ENCODE measurements around the gene NMNAT1. TPM values are rescaled to one million over a fixed set of nuclear protein-coding genes. Genes with fewer than 3 reads are reported as not detected.
"Not testable (repeated sequence)": the region's sequence is repeated elsewhere in the genome, so short reads cannot be mapped to it uniquely, and the experiment has no call there.

NMNAT1 gene
- 5.4 TPM for total RNA-seq

DNA sequence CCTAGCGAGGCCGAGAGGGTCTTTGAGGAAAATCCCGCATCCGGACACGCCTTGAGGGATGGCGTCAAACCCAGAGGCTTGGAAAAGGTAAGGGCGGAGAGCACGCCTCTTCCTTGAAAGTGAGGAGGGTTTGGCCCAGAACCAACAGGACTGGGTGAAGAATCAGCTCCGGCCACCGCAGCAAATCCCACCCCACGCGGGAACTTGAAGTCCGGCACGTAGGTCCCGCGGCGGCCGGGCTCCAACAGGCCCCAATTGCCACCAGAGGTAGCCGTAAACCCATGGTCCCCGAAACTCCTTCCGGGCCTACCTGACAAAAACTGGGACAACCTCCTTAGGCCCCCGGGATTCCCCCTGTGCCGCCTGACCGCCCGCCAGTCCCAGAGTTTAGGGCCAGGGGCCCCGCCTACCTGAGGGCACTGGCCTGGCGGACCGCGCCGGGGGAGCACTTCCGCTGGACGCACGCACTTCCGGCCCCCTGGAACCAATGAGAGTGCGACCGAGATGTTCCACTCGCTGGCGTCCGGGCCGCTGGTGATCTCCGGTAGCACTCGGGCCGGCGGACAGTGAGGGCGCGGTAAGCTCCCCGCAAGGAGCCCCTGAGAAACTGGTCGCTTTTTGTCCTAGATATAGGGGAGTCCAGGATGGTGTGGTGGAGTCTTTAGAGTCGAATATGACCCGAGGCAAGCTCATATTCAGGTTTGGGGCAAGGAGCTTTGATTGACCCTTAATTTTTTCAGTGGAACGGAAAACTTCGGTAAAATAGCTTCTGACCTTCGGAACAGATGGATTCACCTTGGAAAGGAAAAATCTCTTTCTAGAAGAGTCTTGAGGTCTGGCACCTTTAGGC is at the start of gene NMNAT1, which contains the start of gene LZIC:
TSS of gene NMNAT1 (plus strand) at position 537 of the 850 bp plus-strand sequence. CDS start 28,599 bp downstream, outside the sequence.
TSS of gene LZIC (minus strand) at position 453 of the 850 bp plus-strand sequence. CDS start 6,772 bp downstream, outside the sequence.
- peak; percentile 65 to 94 (median 93) for DNase-seq (ENCODE audit: low read depth in 2 of 3, low spot score in 2 of 3)

- DNase-seq (ENCODE audit: low read depth in 2 of 3, low spot score in 2 of 3), result no peak
These were observed 49.2 kb upstream of the NMNAT1 start for GRCh38 chr1:9894115-9894514.

DNA sequence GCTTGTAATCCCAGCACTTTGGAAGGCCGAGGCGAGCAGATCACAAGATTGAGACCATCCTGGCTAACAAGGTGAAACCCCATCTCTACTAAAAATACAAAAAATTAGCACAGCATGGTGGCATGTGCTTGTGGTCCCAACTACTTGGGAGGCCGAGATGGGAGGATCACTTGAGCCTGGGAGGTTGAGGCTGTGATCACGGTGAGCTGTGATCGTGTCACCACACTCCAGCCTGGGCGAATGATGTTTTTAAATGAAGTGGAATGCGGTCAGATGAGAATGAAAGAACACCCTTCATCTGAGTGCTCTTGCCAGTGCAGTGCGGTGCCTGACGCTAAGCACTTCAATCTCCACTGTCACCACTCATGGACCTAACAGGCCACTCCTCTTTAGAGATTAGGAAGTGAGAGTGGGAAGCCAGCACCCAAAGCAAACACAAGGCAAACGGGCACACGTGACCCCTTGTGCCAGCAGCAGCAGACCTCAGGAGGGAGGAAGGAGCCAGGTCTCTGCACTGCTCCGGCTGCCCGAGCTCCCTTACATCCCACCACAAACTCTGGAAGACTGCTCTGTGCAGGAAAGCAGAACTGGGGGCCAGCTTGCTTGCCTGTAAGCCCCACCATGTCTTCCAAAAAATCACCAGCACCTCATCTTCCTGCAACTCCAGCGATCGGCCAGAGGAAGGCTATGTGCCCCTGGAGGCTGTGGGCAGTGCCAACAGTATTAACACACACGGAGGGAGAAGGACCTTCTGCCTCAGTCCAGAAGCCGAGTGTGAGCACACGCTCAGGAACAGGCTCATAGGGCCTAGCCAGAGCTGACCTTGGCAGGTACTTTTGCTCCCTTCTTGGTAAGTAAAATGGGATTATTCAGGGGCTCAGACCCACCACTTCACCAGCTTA is 42.9 kb upstream of the NMNAT1 start:
- peak in 2 of 3 donors; percentile 52 to 72 for DNase-seq (ENCODE audit: low read depth in 2 of 3, low spot score in 2 of 3)

GRCh38 chr1:9901148-9902059 is 41.9 kb upstream of the NMNAT1 start:
- no peak for DNase-seq (ENCODE audit: low read depth in 2 of 3, low spot score in 2 of 3)

DNA sequence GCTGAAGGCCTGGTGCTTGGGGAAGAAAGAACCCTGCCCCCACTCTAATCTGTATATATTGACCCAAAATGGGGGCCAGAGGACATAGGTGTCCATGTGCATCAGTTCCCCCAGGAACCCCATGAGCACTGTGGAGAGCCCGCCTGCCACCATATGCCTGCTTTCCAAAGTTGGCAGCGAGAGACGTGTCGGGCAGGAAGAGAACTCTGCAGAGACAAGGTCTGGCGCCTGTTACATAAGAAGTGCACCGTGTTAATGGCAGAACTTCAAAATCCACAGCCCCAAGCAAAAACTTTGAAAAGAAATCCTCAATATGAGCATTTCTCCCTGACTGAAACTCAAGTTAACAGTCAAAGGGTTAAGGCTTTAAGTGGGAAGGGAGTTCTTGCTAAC is 41.2 kb upstream of the NMNAT1 start:
- no peak for DNase-seq (ENCODE audit: low read depth in 2 of 3, low spot score in 2 of 3)

DNA sequence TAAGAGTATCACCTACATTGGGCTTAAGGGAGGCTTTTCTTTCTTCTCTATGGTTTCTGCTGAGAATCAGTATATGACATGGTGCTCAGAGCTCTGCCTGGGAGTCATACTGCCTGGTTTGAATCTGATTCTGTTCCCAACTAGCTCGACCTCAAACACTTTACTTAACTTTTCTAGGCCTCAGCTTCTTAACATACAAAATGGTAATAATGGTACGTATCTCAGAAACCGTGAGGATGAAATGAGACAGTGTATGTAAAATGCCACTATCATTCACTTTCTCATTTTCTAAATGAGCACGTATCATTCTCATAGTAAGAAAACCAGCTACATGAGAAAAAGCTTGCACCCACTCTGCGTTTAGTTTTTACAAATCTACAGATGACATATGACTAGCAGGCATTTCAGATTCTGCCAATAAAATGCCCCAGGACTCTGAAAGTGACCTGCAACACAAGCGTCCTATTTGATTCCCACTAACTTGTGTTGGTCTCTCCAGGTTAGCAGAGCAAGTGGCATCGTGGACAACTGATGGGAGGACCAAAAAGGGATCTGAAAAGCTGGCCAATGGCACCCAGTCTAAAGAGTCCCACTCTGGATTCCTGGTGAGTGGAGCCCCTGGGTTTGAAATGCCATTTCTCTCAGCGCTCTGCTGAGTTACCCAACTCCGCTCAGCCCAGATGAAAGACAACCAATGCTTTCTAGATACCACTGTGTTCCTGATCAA is 39.3 kb upstream of the NMNAT1 start:
- no peak for DNase-seq (ENCODE audit: low read depth in 2 of 3, low spot score in 2 of 3)

DNA sequence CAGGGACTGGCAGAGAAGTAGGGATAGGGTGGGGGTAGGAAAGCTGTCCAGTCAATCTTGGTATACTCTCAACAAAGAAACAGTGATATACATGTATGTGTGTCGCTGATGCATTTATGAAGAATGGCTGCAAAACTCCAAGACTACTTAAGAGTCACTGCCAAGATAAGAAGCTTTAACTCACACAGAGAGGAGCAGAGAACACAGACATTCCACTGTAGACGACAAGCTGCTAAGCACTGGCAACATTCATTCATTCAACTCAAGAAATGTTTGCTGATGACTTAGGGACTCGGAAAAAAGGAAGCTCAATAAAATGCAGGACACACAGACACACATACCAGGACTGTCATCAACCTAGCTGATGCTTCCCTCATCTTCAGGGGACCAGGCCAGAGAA is 38.7 kb upstream of the NMNAT1 start:
- no peak for DNase-seq (ENCODE audit: low read depth in 2 of 3, low spot score in 2 of 3)

DNA sequence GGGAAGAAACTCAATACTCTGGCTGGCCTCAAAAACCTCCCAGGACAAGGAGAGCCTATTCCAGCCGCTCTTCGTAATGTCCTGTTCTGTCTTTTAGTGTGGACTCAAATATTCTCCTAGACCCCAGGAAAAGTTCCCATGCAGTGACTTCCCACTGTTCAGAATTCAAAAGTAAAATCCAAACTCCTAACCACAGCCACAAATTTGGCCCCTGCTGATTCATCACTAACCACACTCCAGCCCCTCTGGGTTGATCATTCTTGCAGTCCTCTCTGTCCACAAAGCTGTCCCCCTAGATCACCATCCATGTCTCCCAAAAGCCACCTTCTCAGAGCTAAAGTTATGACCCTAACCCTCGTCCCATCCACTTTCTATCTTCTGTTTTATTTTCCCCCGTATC is 38.3 kb upstream of the NMNAT1 start:
- DNase-seq (ENCODE audit: low read depth in 2 of 3, low spot score in 2 of 3), result no peak

DNA sequence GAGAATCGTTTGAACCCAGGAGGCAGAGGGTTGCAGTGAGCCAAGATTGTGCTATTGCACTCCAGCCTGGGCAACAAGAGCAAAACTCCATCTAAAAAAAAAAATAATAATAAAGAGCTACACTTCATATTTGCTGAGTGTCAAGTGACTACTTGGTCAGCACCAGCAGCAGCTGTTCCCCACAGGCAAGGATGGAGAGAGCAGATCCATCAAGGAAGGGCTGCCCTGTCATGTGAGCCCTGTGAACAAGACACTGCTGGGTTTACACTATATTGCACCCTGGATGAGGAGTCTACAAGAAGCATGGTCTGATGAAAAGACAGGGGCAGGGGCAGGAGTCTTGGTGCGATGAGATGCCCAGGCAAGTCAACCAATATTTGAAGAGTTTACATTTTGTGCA is 36.8 kb upstream of the NMNAT1 start:
- no peak for DNase-seq (ENCODE audit: low read depth in 2 of 3, low spot score in 2 of 3)

DNA sequence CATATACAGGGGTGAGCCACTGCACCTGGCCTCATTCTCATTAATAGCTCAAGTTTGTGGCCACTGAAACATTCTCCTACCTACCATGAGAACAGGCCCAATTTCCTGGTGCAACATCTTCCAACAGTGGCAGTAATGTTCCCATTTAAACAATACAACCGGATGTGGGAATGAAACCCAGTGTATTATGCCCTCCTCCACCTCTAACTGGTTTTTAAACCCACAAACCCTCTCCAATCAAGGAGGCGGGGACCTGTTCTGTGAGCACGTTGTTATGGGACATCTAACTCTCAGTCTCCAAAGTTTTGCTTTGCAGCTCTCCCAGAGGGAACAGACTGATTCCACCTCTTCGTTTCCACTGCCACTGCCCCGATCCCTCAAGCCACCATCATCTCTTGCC is 35.8 kb upstream of the NMNAT1 start:
- no peak for DNase-seq (ENCODE audit: low read depth in 2 of 3, low spot score in 2 of 3)

DNA sequence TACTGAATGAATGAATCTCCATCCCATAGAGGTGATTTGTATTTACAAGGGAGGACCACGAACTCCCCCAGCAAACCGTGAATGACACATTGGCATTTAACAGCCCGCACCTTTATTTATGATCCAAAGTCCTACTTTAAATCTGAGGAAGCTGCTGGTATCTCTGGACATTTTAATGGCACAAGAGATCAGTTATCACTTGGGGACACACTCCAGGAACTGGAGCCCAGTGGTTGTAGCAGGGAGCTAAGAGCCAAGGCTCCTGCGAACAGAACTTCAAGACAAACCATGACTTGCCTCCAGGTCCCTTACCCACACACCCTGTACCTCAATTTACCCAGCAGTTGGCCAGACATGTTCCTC is 34.4 kb upstream of the NMNAT1 start:
- no peak for DNase-seq (ENCODE audit: low read depth in 2 of 3, low spot score in 2 of 3)

- peak in 1 of 3 donors; percentile 29 for DNase-seq (ENCODE audit: low read depth in 2 of 3, low spot score in 2 of 3)
These were observed 33.8 kb upstream of the NMNAT1 start for GRCh38 chr1:9909234-9910046.

DNA sequence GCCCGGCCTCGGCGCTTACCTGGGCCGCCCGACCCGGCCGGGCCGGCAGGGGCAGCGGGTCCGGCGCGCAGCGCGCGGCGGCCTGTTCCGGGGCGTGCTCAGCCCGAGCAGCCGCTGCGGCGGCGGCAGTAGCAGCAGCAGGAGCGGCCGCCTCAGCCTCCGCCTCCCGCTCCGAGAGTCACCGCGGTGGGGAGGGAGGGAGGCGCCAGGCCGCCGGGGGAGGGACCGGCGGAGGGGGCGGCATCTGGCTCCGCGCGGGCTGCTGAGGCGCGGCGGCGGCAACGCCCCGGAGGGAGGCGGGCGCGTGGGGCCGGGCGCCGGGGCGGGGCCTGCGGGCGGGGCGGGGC is 33.2 kb upstream of the NMNAT1 start, which contains the start of gene CTNNBIP1:
TSS of gene CTNNBIP1 (minus strand) at position 194 of the 347 bp plus-strand sequence. CDS start 38,205 bp downstream, outside the sequence.
- no peak for DNase-seq (ENCODE audit: low read depth in 2 of 3, low spot score in 2 of 3)

GRCh38 chr1:9910423-9911178 is 32.7 kb upstream of the NMNAT1 start:
- DNase-seq (ENCODE audit: low read depth in 2 of 3, low spot score in 2 of 3), result peak; percentile 99

GRCh38 chr1:9912264-9912936 is 30.9 kb upstream of the NMNAT1 start:
- no peak for DNase-seq (ENCODE audit: low read depth in 2 of 3, low spot score in 2 of 3)

DNA sequence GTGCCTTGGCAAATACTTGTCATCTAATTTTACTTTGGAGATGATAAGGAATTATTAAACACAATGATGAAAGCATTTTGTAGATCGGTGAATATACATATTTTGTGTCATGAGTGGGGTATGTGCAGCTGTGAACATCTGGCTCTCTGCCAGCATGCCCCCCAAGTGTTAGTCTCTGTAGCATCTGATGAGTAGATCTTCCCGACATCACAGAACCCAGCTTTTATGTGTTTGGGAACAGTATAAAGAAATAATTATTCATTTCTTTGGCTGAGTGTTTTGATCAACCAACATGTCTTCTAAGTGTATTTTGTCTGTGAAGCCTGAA is 28.7 kb upstream of the NMNAT1 start:
- no peak for DNase-seq (ENCODE audit: low read depth in 2 of 3, low spot score in 2 of 3)

DNA sequence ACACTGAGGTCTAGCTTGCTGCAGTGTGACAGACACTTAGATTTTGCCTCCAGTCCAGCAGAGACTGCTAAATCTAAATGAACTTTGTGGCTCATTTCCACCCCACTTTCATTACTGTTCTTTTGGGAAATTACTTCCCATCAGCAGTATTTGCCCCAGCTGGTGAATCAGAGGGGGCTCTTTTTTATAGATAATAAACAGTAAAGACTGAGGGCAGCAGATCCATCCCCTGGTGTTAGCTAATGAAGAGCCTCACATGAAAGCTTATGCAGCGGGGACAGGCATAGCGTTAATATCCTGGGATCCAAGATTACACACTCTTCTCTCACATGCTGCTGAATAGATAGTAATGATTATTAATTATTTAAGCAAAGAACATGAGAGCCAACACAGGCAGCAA is 26.8 kb upstream of the NMNAT1 start:
- no peak for DNase-seq (ENCODE audit: low read depth in 2 of 3, low spot score in 2 of 3)

GRCh38 chr1:9917495-9917894 is 25.8 kb upstream of the NMNAT1 start:
- DNase-seq (ENCODE audit: low read depth in 2 of 3, low spot score in 2 of 3), result not testable (repeated sequence)
